SU-DHL-6 (cell line): ENCODE measurements around the gene ZNF135.

Source experiments
- CTCF ChIP-seq: fragments of 200-600 bp; sonication (generic); IDR thresholded peaks from one replicate; pipeline ENCODE4 v1.5.1; 2017; ENCODE audit warnings: antibody characterized with exemption, mild to moderate bottlenecking, low read length, moderate library complexity; ENCODE audit not compliant: insufficient read depth, poor library complexity, severe bottlenecking
- EZH2phosphoT487 ChIP-seq: fragments of 200-600 bp; sonication (generic), shearing (Covaris generic); conservative IDR thresholded peaks from 2 replicates; pipeline ENCODE4 v1.6.1; 2018; ENCODE audit warnings: mild to moderate bottlenecking, antibody characterized with exemption, low read length, moderate library complexity, mixed read lengths

- TF ChIP-seq CTCF (no peak), EZH2phosphoT487 (no peak)
These were observed 4.6 kb downstream of the ZNF135 start for GRCh38 chr19:58063712-58064111.
